Keratinocyte (primary cell): Measurements from ENCODE around the gene TCF7. TPM values are rescaled to one million over a fixed set of nuclear protein-coding genes. Genes with fewer than 3 reads are reported as not detected.
A peak's percentile ranks its signal among the peaks of the same experiment; 100 is the strongest.

Source experiments
- DNase-seq: peaks from one replicate; pipeline ENCODE4 v3.0.0-alpha.2; 2011; ENCODE audit warnings: low read depth, missing footprints, low spot score
- FAIRE-seq: peaks from 2 replicates; lab custom pipeline; 2011; peaks lifted over from hg19 to GRCh38; lab: Jason Lieb, UNC
- H2AFZ ChIP-seq: 2 replicates; pipeline ENCODE4 v1.6.0; 2012; ENCODE audit warnings: low read length, control low read depth, inconsistent platforms; ENCODE audit not compliant: control insufficient read depth
- H3K27ac ChIP-seq: 2 replicates; pipeline ENCODE4 v1.5.1; 2011; ENCODE audit warnings: low read length; ENCODE audit not compliant: control insufficient read depth, insufficient read depth
- H3K27me3 ChIP-seq: 3 replicates; pipeline ENCODE4 v1.6.0; 2011; ENCODE audit warnings: low read length; ENCODE audit not compliant: control insufficient read depth, insufficient read depth; ENCODE audit errors: extremely low read depth
- H3K36me3 ChIP-seq, 2 experiments: 2 replicates in 1 of 2; 3 replicates in 1 of 2; pipeline ENCODE4 v1.5.1; 2011; ENCODE audit warnings: low read length in 2 of 2, mild to moderate bottlenecking in 1 of 2; ENCODE audit not compliant: control insufficient read depth in 2 of 2, insufficient read depth in 2 of 2; ENCODE audit errors: extremely low read depth in 1 of 2
- H3K4me1 ChIP-seq: 3 replicates; pipeline ENCODE4 v1.5.1; 2011; ENCODE audit warnings: low read length; ENCODE audit not compliant: control insufficient read depth, insufficient read depth; ENCODE audit errors: extremely low read depth
- H3K4me2 ChIP-seq: 3 replicates; pipeline ENCODE4 v1.6.0; 2011; ENCODE audit warnings: low read depth, low read length; ENCODE audit not compliant: control insufficient read depth, insufficient read depth; ENCODE audit errors: extremely low read depth
- H3K4me3 ChIP-seq, 3 experiments: fragments of 200-600 bp in 1 of 3; sonication (generic) in 1 of 3; 2 replicates in 2 of 3; 3 replicates in 1 of 3; pipeline ENCODE4 v1.5.1; 2011 to 2016; ENCODE audit warnings: low read length in 3 of 3, mild to moderate bottlenecking in 3 of 3, control low read depth in 2 of 3, inconsistent platforms in 1 of 3, low read depth in 1 of 3, mixed read lengths in 1 of 3, mixed run types in 1 of 3, moderate library complexity in 1 of 3; ENCODE audit not compliant: control insufficient read depth in 2 of 3, insufficient read depth in 2 of 3; ENCODE audit errors: extremely low read depth in 1 of 3
- H3K79me2 ChIP-seq: 2 replicates; pipeline ENCODE4 v1.6.0; 2012; ENCODE audit warnings: low read length; ENCODE audit not compliant: control insufficient read depth, insufficient read depth
- H3K9ac ChIP-seq: 3 replicates; pipeline ENCODE4 v1.6.0; 2011; ENCODE audit warnings: low read length; ENCODE audit not compliant: control insufficient read depth, insufficient read depth; ENCODE audit errors: extremely low read depth
- H3K9me1 ChIP-seq: 3 replicates; pipeline ENCODE4 v1.6.0; 2011; ENCODE audit warnings: low read length; ENCODE audit not compliant: control insufficient read depth, insufficient read depth; ENCODE audit errors: extremely low read depth
- H3K9me3 ChIP-seq: 2 replicates; pipeline ENCODE4 v1.5.1; 2012; ENCODE audit warnings: low read depth, low read length; ENCODE audit not compliant: control insufficient read depth
- H4K20me1 ChIP-seq: 3 replicates; pipeline ENCODE4 v1.6.0; 2011; ENCODE audit warnings: low read length; ENCODE audit not compliant: control insufficient read depth, insufficient read depth; ENCODE audit errors: extremely low read depth
- EZH2 ChIP-seq: IDR thresholded peaks from one replicate; pipeline ENCODE4 v1.6.1; 2012; ENCODE audit warnings: inconsistent platforms, mild to moderate bottlenecking, low read length, moderate library complexity
- dilution Hi-C: fragments of 300-500 bp; cut with MboI; formaldehyde crosslinking; loops from one replicate; pipeline ENCODE4 v1.7.0; 2020; ENCODE audit warnings: low sequenced_read_pairs; ENCODE audit not compliant: extremely low pct_ligation_motif_present
- polyA minus RNA-seq, 3 experiments: library from RNA; depleted of rRNA, polyadenylated mRNA; stranded (reverse); fragments of >200 nt; gene quantifications; 1 replicate in 1 of 3; 2 replicates in 1 of 3; 3 replicates in 1 of 3; pipeline ENCODE4 v1.2.3, GENCODE V29; 2011
- polyA plus RNA-seq, 5 experiments: library from polyadenylated mRNA; depleted of rRNA in 3 of 5; stranded (reverse) in 3 of 5; stranded (forward) in 1 of 5; unstranded in 1 of 5; fragments of >200 nt; gene quantifications; 1 replicate in 1 of 5; 2 replicates in 3 of 5; 3 replicates in 1 of 5; pipeline versions ENCODE4 v1.2.1 to v1.2.3, GENCODE V29; 2011 to 2012; ENCODE audit warnings: missing spikeins in 2 of 5, low read depth in 1 of 5, low replicate concordance in 1 of 5
- TF ChIP-seq, protein P1 (sequence below), 3 experiments: IDR thresholded peaks in 1 of 3; conservative IDR thresholded peaks in 1 of 3; optimal IDR thresholded peaks in 1 of 3; 2 replicates in 2 of 3; 3 replicates in 1 of 3; pipeline versions ENCODE3 to v1.5.1; 2011; ENCODE audit warnings: low read length in 3 of 3, mild to moderate bottlenecking in 3 of 3, moderate library complexity in 2 of 3, control low read depth in 1 of 3, inconsistent platforms in 1 of 3; ENCODE audit not compliant: insufficient read depth in 2 of 3; ENCODE audit errors: extremely low read depth in 1 of 3

The TCF7 gene
- 0.23 to 0.84 TPM (median 0.83 TPM) in 3 replicates for polyA plus RNA-seq
- 0.44 TPM for polyA plus RNA-seq (2011; ENCODE audit: low read depth)
- polyA plus RNA-seq (2011; cell fraction: cytosol; rRNA removed), result 0.62 and 0.79 TPM in 2 replicates
- 0.43 and 0.68 TPM in 2 replicates for polyA plus RNA-seq (2011; cell fraction: nucleus; rRNA removed)
- polyA plus RNA-seq (2012; ENCODE audit: low replicate concordance), result 1.4 and 1.9 TPM in 2 replicates
- polyA minus RNA-seq, result 0.79 to 4.0 TPM (median 1.3 TPM) in 3 replicates
- not detected for polyA minus RNA-seq (2011; cell fraction: cytosol; rRNA and poly(A)+ RNA removed)
- 0.11 and 0.85 TPM in 2 replicates for polyA minus RNA-seq (2011; cell fraction: nucleus; rRNA and poly(A)+ RNA removed)

- H3K9me3 ChIP-seq, result no peaks in the 10 kb centered on the region
- no peaks in the 10 kb centered on the region for H3K79me2 ChIP-seq
- H3K4me1 ChIP-seq, result peaks cover 19% of the 10 kb centered on the region
- H2AFZ ChIP-seq, result peak within 1 kb of the TSS; percentile 93
- no peak for TF ChIP-seq EZH2
- TF ChIP-seq, protein P1, sequence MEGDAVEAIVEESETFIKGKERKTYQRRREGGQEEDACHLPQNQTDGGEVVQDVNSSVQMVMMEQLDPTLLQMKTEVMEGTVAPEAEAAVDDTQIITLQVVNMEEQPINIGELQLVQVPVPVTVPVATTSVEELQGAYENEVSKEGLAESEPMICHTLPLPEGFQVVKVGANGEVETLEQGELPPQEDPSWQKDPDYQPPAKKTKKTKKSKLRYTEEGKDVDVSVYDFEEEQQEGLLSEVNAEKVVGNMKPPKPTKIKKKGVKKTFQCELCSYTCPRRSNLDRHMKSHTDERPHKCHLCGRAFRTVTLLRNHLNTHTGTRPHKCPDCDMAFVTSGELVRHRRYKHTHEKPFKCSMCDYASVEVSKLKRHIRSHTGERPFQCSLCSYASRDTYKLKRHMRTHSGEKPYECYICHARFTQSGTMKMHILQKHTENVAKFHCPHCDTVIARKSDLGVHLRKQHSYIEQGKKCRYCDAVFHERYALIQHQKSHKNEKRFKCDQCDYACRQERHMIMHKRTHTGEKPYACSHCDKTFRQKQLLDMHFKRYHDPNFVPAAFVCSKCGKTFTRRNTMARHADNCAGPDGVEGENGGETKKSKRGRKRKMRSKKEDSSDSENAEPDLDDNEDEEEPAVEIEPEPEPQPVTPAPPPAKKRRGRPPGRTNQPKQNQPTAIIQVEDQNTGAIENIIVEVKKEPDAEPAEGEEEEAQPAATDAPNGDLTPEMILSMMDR (optimal IDR thresholded peaks at IDR 0.05 in 1 of 3, IDR thresholded peaks at IDR 0.05 in 1 of 3, conservative IDR thresholded peaks at IDR 0.05 in 1 of 3; ENCODE audit: extremely low read depth in 1 of 3, insufficient read depth in 2 of 3, low read length in 3 of 3), result no peak
- H3K4me3 ChIP-seq, result peak within 1 kb of the TSS; percentile 38 to 73 (median 71)
- H3K9ac ChIP-seq, result peak within 1 kb of the TSS; percentile 45
- DNase-seq (peak; percentile 52), FAIRE-seq (no peak)
- H3K36me3 ChIP-seq, result no peaks in the 10 kb centered on the region
- no peak within 1 kb of the TSS for H3K27ac ChIP-seq
- H4K20me1 ChIP-seq, result no peaks in the 10 kb centered on the region
- no peaks in the 10 kb centered on the region for H3K9me1 ChIP-seq
- dilution Hi-C loops, result no loop called here
- peak within 1 kb of the TSS; percentile 87 for H3K4me2 ChIP-seq
- peaks cover 13% of the 10 kb centered on the region for H3K27me3 ChIP-seq
Measured at GRCh38 chr5:134113902-134114875, at the start of gene TCF7. Gene TCF7 (plus strand): TSS chr5:134114681. CDS start chr5:134114907, 226 bp downstream.

DNA sequence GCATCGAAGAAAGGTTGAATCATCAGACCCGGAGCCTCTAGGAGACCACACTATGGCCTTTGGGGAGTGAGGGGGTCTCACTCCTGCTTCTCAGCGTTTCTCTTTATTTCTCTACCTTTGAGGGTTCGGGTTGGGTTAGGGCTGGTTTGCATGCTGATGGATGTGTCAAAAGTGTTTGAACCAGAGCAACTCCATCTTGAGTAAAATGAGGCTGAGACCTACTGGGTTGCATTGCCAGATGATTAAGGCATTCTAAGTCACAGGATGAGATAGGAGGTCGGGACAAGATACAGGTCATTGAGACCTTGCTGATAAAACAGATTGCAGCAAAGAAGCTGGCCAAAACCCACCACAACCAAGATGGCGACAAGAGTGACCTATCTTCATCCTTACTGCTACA is 44.9 kb upstream of the TCF7 start:
- no peak for FAIRE-seq
- Histone ChIP-seq H3K9ac (no peak overlapping the region), H3K4me2 (no peak overlapping the region)

More for the DNA sequence above, 44.9 kb upstream of the TCF7 start:
- Histone ChIP-seq H3K79me2 (no peaks in the 10 kb centered on the region), H2AFZ (no peak overlapping the region), H3K9me1 (no peaks in the 10 kb centered on the region), H3K27ac (no peak overlapping the region), H3K27me3 (peaks cover 19% of the 10 kb centered on the region), H3K9me3 (no peaks in the 10 kb centered on the region), H4K20me1 (no peaks in the 10 kb centered on the region), H3K36me3 (no peaks in the 10 kb centered on the region), H3K4me1 (peaks cover 6% of the 10 kb centered on the region), H3K4me3 (no peak overlapping the region)
- dilution Hi-C loops, result no loop called here
- TF ChIP-seq, protein P1 (optimal IDR thresholded peaks at IDR 0.05 in 1 of 3, IDR thresholded peaks at IDR 0.05 in 1 of 3, conservative IDR thresholded peaks at IDR 0.05 in 1 of 3; ENCODE audit: extremely low read depth in 1 of 3, insufficient read depth in 2 of 3, low read length in 3 of 3), result no peak
- TF ChIP-seq EZH2, result no peak
- DNase-seq, result no peak
